ENCODE results near the gene PCBP3.

PCBP3 gene

GRCh38 chr21:45987121-45987711, 343.7 kb downstream of the PCBP3 start:
- no peak overlapping the region for H3K27ac ChIP-seq (replicated peaks)
- DNase-seq (ENCODE audit: low read depth in 1 of 2, low spot score in 1 of 2), result no peak
- peaks cover 8% of the 10 kb centered on the region for H3K27me3 ChIP-seq (ENCODE audit: insufficient read depth, poor library complexity, severe bottlenecking)
- H3K4me3 ChIP-seq (replicated peaks; ENCODE audit: insufficient read depth, low read length), result no peak overlapping the region
- TF ChIP-seq SPI1 (IDR thresholded peaks at IDR 0.05; ENCODE audit: borderline replicate concordance, low read depth) (no peak), CTCF (IDR thresholded peaks at IDR 0.05; ENCODE audit: insufficient read depth, low read length) (no peak), GABPA (IDR thresholded peaks at IDR 0.05; ENCODE audit: low read depth) (no peak), POLR2AphosphoS5 (IDR thresholded peaks at IDR 0.05; ENCODE audit: low read depth) (no peak), REST (IDR thresholded peaks at IDR 0.05; ENCODE audit: insufficient replicate concordance, low read depth) (no peak)

- Histone ChIP-seq H3K4me3 (replicated peaks; ENCODE audit: insufficient read depth, low read length) (no peak overlapping the region), H3K27me3 (ENCODE audit: insufficient read depth, poor library complexity, severe bottlenecking) (no peaks in the 10 kb centered on the region), H3K27ac (replicated peaks) (no peak overlapping the region)
- DNase-seq (ENCODE audit: low read depth in 1 of 2, low spot score in 1 of 2), result no peak
- TF ChIP-seq GABPA (IDR thresholded peaks at IDR 0.05; ENCODE audit: low read depth) (no peak), SPI1 (IDR thresholded peaks at IDR 0.05; ENCODE audit: borderline replicate concordance, low read depth) (no peak)
These were observed 345.1 kb downstream of the PCBP3 start for GRCh38 chr21:45988366-45989347.

GRCh38 chr21:45989355-45990048, 346.0 kb downstream of the PCBP3 start:
- no peak for TF ChIP-seq POLR2AphosphoS5 (IDR thresholded peaks at IDR 0.05; ENCODE audit: low read depth)
- TF ChIP-seq SPI1 (IDR thresholded peaks at IDR 0.05; ENCODE audit: borderline replicate concordance, low read depth), result no peak
- TF ChIP-seq GABPA (IDR thresholded peaks at IDR 0.05; ENCODE audit: low read depth), result no peak
- TF ChIP-seq CTCF (IDR thresholded peaks at IDR 0.05; ENCODE audit: insufficient read depth, low read length), result no peak
- no peak for TF ChIP-seq REST (IDR thresholded peaks at IDR 0.05; ENCODE audit: insufficient replicate concordance, low read depth)

More at GRCh38 chr21:45989355-45990048, 346.0 kb downstream of the PCBP3 start:
- no peak for DNase-seq (ENCODE audit: low read depth in 1 of 2, low spot score in 1 of 2)
- no peak overlapping the region for H3K4me3 ChIP-seq (replicated peaks; ENCODE audit: insufficient read depth, low read length)
- no peak overlapping the region for H3K27ac ChIP-seq (replicated peaks)
- H3K27me3 ChIP-seq (ENCODE audit: insufficient read depth, poor library complexity, severe bottlenecking), result no peaks in the 10 kb centered on the region
